ENCODE data around the gene MCF2.

DNA sequence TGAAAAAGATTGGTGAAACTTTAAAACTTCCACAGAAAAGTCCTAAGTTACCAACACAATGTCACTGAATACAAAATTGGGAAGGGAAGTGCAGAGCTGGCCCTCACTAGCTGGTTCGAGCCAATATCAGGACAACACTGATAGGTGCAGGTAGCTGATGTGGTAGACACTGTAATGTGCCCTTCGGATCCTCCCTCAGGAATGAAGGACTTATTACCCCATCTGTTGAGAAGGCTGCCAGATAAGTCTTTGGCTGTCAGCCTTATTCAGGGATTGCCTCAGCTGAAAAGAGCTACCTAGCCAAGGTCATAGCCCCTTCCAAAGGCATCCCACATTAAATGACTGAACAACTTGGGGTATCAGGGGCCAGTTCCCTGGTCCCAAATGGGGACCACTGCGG is 5.3 kb downstream of the MCF2 start:
- TF ChIP-seq, protein P1, sequence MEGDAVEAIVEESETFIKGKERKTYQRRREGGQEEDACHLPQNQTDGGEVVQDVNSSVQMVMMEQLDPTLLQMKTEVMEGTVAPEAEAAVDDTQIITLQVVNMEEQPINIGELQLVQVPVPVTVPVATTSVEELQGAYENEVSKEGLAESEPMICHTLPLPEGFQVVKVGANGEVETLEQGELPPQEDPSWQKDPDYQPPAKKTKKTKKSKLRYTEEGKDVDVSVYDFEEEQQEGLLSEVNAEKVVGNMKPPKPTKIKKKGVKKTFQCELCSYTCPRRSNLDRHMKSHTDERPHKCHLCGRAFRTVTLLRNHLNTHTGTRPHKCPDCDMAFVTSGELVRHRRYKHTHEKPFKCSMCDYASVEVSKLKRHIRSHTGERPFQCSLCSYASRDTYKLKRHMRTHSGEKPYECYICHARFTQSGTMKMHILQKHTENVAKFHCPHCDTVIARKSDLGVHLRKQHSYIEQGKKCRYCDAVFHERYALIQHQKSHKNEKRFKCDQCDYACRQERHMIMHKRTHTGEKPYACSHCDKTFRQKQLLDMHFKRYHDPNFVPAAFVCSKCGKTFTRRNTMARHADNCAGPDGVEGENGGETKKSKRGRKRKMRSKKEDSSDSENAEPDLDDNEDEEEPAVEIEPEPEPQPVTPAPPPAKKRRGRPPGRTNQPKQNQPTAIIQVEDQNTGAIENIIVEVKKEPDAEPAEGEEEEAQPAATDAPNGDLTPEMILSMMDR (IDR thresholded peaks at IDR 0.05), result no peak
- TF ChIP-seq POLR2A (IDR thresholded peaks at IDR 0.05), result no peak

Measured in uterus (tissue), 2 donors.